Lower leg skin (tissue), 3 donors: ENCODE measurements around the gene ATXN1L.

ENCODE experiments used
- POLR2A ChIP-seq, 2 donors: fragments of 450-650 bp; IDR thresholded peaks; one replicate each; pipeline ENCODE4 v1.6.1; 2016 to 2017; ENCODE audit warnings: antibody characterized with exemption in 2 of 2, mild to moderate bottlenecking in 1 of 2, moderate library complexity in 1 of 2
- TF ChIP-seq, protein P1 (sequence below), 3 donors: fragments of 450-650 bp; IDR thresholded peaks; one replicate each; pipeline ENCODE4 v1.5.1; 2016; ENCODE audit warnings: antibody characterized with exemption in 3 of 3, mild to moderate bottlenecking in 3 of 3, moderate library complexity in 2 of 3

DNA sequence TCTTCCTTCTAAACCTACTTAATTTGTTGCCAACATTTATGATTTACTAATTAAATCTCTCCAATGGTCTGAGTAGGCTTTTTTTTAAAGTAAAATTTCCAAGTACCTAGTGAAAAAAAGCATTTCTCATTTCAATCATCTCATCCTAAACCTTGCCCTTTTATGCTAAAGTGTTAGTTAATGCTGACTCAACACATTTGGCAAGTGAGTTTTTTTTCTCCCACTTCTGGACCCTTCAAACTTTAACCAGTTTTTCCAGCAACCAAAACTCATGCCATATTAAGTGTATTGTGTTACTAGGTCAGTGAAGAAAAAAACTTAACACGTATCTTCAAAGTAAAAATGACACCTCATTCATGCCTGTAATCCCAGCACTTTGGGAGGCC lies 42.5 kb upstream of the ATXN1L start:
- TF ChIP-seq POLR2A (IDR thresholded peaks at IDR 0.05) = no peak
- TF ChIP-seq, protein P1, sequence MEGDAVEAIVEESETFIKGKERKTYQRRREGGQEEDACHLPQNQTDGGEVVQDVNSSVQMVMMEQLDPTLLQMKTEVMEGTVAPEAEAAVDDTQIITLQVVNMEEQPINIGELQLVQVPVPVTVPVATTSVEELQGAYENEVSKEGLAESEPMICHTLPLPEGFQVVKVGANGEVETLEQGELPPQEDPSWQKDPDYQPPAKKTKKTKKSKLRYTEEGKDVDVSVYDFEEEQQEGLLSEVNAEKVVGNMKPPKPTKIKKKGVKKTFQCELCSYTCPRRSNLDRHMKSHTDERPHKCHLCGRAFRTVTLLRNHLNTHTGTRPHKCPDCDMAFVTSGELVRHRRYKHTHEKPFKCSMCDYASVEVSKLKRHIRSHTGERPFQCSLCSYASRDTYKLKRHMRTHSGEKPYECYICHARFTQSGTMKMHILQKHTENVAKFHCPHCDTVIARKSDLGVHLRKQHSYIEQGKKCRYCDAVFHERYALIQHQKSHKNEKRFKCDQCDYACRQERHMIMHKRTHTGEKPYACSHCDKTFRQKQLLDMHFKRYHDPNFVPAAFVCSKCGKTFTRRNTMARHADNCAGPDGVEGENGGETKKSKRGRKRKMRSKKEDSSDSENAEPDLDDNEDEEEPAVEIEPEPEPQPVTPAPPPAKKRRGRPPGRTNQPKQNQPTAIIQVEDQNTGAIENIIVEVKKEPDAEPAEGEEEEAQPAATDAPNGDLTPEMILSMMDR (IDR thresholded peaks at IDR 0.05) = no peak
